HG03354 (cell line): ENCODE results near the gene ZC3H11A.
A peak's percentile ranks its signal among the peaks of the same experiment; 100 is the strongest.
"Not testable (repeated sequence)": the region's sequence is repeated elsewhere in the genome, so short reads cannot be mapped to it uniquely, and the experiment has no call there.

Experiments used
- ATAC-seq: cut with Tn5 transposase; IDR thresholded peaks from one replicate; pipeline ENCODE4 v1.9.1; 2021; ENCODE audit warnings: mild to moderate bottlenecking; ENCODE audit not compliant: unreplicated experiment, poor library complexity, severe bottlenecking

ZC3H11A gene

GRCh38 chr1:203778146-203778545 is 17.3 kb upstream of the ZC3H11A start:
- ATAC-seq, result no peak

- ATAC-seq, result no peak
Observed at GRCh38 chr1:203778789-203779188, 16.6 kb upstream of the ZC3H11A start.

GRCh38 chr1:203781962-203782361 is 13.5 kb upstream of the ZC3H11A start:
- no peak for ATAC-seq

- no peak for ATAC-seq
Observed at GRCh38 chr1:203789966-203790365, 5.5 kb upstream of the ZC3H11A start.

DNA sequence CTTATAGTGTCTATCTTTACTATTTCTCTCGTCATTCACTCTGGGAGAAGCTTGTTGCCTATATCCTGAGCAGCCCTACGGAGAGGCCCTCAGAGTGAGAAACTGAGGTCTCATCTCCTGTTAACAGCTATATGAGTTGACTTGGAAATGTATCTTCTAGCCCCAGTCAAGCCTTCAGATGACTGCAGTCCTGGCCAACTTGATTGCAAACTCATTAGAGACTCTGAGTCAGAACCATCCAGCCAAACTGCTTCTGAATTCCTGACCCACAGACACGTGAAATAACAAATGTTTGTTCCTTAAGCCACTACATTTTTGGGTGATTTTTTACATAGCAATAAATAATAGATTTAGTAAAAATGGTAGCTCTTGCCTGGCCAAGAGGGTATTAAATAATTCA is 3.9 kb upstream of the ZC3H11A start:
- no peak for ATAC-seq

DNA sequence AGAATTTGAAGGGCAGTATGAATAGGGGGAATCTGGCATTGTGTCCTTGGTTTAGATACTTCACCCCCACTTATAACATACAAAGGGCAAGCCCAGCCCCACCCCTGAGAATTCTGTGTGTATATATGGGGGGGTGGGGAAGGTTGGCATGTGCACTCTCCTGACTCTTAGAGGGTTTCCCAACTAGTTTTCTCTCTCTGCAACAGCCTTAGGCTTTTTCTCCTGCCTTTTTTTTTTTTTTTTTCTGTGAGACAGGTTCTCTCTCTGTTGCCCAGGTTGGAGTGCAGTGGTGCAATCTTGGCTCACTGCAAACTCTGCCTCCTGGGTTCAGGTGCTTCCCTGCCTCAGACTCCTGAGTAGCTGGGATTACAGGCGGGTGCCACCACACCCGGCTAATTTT is 2.9 kb upstream of the ZC3H11A start:
- no peak for ATAC-seq

GRCh38 chr1:203793561-203793960 is 1.9 kb upstream of the ZC3H11A start:
- ATAC-seq, result not testable (repeated sequence)

GRCh38 chr1:203794764-203795440 is 521 bp upstream of the ZC3H11A start:
- ATAC-seq, result no peak

DNA sequence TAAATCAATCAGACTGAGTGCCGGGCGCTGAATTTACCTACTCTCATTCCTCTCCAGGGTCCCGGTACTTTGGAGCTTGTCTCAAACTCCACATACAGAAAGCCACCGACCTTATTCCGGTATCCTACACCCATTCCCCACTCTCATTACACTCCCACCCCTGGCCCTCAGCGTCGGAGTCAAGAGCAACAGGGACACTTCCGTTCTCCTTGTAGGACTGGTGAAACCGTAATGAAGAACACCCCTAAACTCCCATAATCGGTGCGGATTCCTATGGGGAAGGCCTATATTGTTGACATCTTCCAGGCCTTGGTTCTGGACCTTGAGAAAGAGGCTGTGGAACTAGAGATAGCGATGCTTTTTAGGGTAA is 798 bp downstream of the ZC3H11A start:
- ATAC-seq, result peak; percentile 22

- ATAC-seq, result no peak
Observed at GRCh38 chr1:203797216-203797615, 1.8 kb downstream of the ZC3H11A start.

DNA sequence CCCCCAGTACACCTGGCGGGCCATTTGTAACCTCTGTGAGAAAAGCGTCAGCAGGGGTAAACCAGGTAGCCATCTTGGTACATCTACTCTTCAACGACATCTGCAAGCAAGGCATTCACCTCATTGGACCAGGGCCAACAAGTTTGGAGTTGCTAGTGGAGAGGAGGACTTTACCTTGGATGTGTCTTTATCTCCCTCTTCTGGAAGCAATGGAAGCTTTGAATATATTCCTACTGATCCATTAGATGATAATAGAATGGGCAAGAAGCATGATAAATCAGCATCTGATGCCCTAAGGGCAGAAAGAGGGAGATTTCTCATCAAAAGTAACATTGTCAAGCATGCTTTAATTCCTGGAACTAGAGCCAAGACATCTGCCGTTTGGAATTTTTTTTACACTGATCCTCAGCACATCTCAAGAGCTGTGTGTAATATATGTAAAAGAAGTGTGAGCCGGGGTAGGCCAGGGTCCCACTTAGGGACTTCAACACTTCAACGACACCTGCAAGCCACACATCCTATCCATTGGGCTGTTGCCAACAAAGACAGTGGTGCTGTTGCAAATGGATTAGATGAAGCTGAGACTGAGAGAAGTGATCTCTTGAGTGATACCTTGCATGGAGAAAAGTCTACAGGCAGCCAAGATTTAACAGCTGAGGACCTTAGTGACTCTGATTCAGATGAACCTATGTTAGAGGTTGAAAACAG is 2.7 kb downstream of the ZC3H11A start:
- ATAC-seq, result no peak

- no peak for ATAC-seq
Observed at GRCh38 chr1:203799157-203799556, 3.7 kb downstream of the ZC3H11A start.

DNA sequence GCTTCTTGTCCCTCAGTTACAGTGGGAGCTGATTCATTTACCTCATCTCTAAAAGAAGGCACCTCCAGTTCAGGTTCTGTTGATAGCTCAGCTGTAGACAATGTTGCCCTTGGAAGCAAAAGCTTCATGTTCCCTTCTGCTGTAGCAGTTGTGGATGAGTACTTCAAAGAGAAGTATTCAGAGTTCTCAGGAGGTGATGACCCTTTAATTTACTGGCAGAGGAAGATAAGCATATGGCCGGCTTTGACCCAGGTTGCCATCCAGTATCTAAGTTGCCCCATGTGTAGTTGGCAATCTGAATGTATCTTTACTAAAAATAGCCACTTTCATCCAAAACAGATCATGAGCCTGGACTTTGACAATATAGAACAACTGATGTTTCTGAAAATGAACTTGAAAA is 4.5 kb downstream of the ZC3H11A start:
- ATAC-seq, result no peak

DNA sequence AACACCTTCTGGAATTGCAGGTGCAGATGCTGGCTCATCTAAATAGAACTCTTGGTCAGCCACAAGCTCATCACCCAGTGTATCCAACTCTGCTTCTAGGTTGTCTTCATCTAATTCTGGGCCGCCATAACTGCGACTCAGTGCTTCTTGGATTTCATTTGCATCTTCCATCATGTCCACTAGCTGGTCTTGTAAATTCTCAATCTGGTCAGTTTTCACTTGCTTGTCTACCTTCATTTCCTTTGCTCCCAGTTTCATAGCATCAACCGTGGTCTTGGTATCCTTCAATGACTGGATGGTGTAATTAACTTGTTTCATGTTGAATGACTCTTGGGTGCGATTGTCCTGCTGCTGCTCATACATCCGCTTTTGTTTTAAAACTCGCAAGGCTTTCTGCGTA is 10.3 kb downstream of the ZC3H11A start:
- no peak for ATAC-seq

DNA sequence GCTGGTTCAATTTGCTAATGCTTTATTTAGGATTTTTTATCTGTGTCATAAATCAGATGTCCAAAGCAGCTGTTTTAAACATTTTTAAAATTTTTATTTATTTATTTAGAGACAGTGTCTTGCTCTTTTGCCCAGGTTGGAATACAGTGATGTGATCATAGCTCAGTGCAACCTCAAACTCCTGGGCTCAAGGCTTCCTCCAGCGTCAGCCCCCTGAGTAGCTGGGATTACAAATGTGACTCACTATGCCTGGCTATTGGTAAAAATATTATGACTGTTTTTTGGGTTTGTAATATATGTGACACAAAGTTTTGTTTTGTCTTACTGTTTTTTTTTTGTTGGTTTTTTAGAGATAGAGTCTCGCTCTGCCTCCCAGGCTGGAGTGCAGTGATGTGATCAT is 11.8 kb downstream of the ZC3H11A start:
- no peak for ATAC-seq

DNA sequence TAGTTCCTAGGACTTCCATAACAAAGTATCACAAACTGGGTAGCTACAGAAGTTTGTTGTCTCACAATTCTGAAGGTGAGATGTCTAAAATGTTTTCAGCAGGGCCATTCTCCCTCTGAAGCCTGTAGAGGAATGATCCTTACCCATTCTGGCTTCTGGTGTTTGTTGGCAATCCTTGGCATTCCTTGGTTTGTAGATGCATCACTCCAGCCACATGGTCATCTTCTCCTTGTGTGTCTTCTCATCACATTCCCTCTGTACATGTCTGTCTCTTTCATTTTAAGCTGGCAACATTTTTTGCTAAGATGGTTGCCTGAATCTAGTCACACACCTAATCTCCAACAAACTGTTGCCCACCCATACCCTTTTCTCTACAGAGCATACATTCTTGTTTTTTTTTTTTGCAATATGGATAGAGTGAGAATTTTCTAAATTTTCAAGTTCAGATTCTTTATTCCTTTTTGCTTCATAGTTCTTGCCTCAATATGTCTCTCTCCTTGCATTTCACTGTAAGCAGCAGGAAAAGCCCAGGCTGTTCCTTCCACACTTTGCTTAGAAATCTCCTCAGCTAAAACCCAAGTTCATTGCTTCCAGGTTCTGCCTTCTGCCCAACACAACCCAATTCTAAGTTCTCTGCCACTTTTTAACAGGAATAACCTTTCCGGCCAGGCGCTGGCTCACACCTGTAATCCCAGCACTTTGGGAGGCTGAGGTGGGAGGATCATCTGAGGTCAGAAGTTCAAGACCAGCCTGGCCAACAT is 18.3 kb downstream of the ZC3H11A start:
- no peak for ATAC-seq

DNA sequence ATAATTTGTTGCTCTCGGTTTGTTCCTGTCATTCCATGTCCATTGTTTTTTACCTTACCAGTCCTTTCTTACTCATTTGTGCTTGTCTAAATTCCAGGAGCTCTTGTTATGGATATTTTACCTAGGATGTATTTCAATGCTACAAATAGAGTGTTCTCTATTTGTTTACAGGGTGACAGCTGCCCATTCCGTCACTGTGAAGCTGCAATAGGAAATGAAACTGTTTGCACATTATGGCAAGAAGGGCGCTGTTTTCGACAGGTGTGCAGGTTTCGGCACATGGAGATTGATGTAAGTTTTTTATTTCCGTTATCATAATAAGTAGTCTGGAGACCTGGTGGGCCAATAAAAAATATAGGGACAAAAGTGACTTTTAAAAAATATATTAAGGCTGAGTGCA is 23.0 kb downstream of the ZC3H11A start:
- no peak for ATAC-seq

DNA sequence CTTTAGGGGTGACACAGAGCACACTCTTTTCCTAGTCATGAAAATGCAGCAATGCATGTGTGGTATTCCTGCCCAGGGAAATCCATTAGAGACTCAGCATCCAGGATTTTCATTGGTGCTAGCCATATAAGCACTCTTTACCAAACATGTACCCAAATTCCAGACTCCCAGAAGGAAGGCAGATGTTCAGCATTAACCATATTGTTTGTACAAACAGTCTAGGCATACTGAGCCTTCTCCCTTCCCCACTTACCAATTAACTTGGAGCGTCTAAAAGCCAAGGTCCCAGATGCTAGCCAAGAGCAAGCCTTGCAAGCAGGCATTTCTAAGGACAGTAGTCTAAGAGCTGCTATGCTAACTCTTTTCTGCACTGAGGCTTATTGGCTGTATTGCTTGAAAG is 27.9 kb downstream of the ZC3H11A start:
- ATAC-seq, result no peak

- ATAC-seq, result no peak
Observed at GRCh38 chr1:203826175-203826574, 30.8 kb downstream of the ZC3H11A start.

DNA sequence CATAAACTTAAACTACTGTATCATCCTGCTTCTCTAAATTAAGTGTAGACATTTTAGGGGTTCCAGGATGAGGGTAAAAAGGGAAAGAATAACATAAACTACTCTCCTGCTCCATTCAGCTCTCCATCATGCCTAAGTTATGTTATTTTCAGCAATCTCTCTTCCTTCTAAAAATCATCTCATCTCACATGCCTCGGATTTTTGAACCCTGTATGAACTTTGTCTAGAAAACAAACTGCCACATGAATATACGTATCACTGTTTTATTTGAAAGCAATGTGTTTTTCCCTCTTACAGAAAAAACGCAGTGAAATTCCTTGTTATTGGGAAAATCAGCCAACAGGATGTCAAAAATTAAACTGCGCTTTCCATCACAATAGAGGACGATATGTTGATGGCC is 32.6 kb downstream of the ZC3H11A start:
- no peak for ATAC-seq

DNA sequence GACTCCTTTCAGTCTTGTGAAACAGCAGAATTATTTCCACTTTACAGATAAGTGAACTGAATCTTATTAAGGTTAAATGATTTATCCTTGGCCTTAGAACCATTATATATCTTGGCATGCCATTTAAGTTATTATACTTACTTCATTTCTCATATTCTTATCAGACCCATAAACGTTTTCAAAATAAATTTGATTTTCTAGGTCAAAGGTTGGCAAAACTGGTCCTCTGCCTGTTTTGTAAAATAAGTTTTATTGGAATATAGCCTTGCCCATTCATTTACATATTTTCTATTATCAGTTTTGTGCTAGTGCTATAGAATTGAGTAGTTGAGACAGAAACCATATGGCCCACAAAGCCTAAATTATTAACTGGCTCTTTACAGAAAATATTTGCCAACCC is 33.1 kb downstream of the ZC3H11A start:
- no peak for ATAC-seq
